Mesothelial cell of epicardium (in vitro differentiated cells): ENCODE data around the gene MAGEH1. TPM values are rescaled to one million over a fixed set of nuclear protein-coding genes. Genes with fewer than 3 reads are reported as not detected.
"Not testable (repeated sequence)": the region's sequence is repeated elsewhere in the genome, so short reads cannot be mapped to it uniquely, and the experiment has no call there.

Source experiments
- DNase-seq, 2 experiments: peaks; one replicate each; pipeline ENCODE4 v3.0.0; 2021; ENCODE audit warnings: low spot score in 2 of 2; ENCODE audit not compliant: unreplicated experiment in 2 of 2
- H3K27ac Mint-ChIP-seq: 2 replicates; pipeline ENCODE4 v1.8.0; 2021; ENCODE audit warnings: mixed read lengths
- H3K27me3 Mint-ChIP-seq: 2 replicates; pipeline ENCODE4 v1.8.0; 2021; ENCODE audit warnings: low read depth, mixed read lengths
- H3K36me3 Mint-ChIP-seq: 2 replicates; pipeline ENCODE4 v1.8.0; 2021; ENCODE audit warnings: mixed read lengths
- H3K4me1 Mint-ChIP-seq: 2 replicates; pipeline ENCODE4 v1.8.0; 2021; ENCODE audit warnings: mixed read lengths
- H3K4me3 Mint-ChIP-seq: 2 replicates; pipeline ENCODE4 v1.8.0; 2021; ENCODE audit warnings: mild to moderate bottlenecking, moderate library complexity, mixed read lengths
- H3K9me3 Mint-ChIP-seq: 2 replicates; pipeline ENCODE4 v1.8.0; 2021; ENCODE audit warnings: mixed read lengths
- total RNA-seq: library from RNA; stranded (reverse); gene quantifications from 3 replicates; pipeline ENCODE4 v1.2.1, GENCODE V29; 2021
- TF ChIP-seq, protein P1 (sequence below): fragments of 200-600 bp; sonication (generic); IDR thresholded peaks from one replicate; pipeline ENCODE4 v1.5.0; 2021; ENCODE audit warnings: antibody characterized with exemption; ENCODE audit not compliant: unreplicated experiment

The MAGEH1 gene, protein sequence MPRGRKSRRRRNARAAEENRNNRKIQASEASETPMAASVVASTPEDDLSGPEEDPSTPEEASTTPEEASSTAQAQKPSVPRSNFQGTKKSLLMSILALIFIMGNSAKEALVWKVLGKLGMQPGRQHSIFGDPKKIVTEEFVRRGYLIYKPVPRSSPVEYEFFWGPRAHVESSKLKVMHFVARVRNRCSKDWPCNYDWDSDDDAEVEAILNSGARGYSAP
- 35.9 to 40.2 TPM (median 40.1 TPM) in 3 replicates for total RNA-seq

DNA sequence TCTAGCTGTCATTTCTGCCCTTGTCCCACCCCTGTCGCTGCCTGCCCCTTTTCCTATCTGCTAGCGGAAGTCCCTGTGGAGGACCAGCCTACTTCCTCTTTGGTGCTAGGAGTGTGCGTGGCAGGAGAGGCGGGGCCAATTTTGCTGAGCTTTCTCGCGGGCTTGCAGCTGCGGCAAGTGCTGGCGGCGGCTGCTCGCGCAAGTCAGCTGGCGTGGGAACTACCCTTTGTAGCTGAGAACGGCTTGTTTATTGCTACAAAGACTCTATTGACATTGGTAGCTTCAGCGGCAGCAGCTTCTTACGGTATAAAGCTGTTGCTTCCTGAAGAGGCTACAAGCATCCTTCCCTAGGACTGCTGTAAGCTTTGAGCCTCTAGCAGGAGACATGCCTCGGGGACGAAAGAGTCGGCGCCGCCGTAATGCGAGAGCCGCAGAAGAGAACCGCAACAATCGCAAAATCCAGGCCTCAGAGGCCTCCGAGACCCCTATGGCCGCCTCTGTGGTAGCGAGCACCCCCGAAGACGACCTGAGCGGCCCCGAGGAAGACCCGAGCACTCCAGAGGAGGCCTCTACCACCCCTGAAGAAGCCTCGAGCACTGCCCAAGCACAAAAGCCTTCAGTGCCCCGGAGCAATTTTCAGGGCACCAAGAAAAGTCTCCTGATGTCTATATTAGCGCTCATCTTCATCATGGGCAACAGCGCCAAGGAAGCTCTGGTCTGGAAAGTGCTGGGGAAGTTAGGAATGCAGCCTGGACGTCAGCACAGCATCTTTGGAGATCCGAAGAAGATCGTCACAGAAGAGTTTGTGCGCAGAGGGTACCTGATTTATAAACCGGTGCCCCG is at the start of gene MAGEH1:
TSS of gene MAGEH1 (plus strand) at position 138 of the 843 bp plus-strand sequence. CDS start at position 386, 248 bp downstream.
- Mint-ChIP-seq H3K4me3 (peak within 1 kb of the TSS; percentile 84), H3K27ac (peak within 1 kb of the TSS; percentile 83), H3K9me3 (peaks cover 10% of the 10 kb centered on the region), H3K4me1 (peaks cover 16% of the 10 kb centered on the region), H3K36me3 (no peaks in the 10 kb centered on the region), H3K27me3 (no peaks in the 10 kb centered on the region)
- DNase-seq: peak; percentile 25 to 53
- TF ChIP-seq, protein P1, sequence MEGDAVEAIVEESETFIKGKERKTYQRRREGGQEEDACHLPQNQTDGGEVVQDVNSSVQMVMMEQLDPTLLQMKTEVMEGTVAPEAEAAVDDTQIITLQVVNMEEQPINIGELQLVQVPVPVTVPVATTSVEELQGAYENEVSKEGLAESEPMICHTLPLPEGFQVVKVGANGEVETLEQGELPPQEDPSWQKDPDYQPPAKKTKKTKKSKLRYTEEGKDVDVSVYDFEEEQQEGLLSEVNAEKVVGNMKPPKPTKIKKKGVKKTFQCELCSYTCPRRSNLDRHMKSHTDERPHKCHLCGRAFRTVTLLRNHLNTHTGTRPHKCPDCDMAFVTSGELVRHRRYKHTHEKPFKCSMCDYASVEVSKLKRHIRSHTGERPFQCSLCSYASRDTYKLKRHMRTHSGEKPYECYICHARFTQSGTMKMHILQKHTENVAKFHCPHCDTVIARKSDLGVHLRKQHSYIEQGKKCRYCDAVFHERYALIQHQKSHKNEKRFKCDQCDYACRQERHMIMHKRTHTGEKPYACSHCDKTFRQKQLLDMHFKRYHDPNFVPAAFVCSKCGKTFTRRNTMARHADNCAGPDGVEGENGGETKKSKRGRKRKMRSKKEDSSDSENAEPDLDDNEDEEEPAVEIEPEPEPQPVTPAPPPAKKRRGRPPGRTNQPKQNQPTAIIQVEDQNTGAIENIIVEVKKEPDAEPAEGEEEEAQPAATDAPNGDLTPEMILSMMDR: no peak

DNA sequence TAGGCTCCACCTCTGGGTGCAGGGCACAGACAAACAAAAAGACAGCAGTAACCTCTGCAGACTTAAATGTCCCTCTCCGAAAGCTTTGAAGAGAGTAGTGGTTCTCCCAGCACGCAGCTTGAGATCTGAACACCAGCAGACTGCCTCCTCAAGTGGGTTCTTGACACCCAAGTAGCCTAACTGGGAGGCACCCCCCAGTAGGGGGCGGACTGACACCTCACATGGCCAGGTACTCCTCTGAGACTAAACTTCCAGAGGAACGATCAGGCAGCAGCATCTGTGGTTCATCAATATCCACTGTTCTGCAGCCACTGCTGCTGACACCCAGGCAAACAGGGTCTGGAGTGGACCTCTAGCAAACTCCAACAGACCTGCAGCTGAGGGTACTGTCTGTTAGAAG is 24.8 kb upstream of the MAGEH1 start:
- DNase-seq, H3K36me3 Mint-ChIP-seq, H3K4me3 Mint-ChIP-seq, H3K27me3 Mint-ChIP-seq, H3K4me1 Mint-ChIP-seq, H3K27ac Mint-ChIP-seq: not testable (repeated sequence)
- H3K9me3 Mint-ChIP-seq: peaks cover 54% of the 10 kb centered on the region

DNA sequence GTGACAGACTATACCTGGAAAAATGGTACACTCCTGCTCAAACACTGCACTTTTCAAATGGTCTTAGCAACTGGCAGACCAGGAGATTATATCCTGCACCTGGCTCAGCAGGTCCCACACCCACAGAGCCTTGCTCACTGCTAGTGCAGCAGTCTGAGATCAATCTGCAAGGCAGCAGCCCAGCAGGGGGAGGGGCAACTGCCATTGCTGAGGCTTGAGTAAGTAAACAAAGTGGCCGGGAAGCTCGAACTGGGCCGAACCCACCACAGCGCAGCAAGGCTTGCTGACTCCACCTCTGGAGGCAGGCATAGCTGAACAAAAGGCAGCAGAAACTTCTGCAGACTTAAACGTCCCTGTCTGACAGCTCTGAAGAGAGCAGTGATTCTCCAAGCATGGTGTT is 8.5 kb upstream of the MAGEH1 start:
- not testable (repeated sequence) for H3K4me3 Mint-ChIP-seq, DNase-seq, H3K4me1 Mint-ChIP-seq, H3K27me3 Mint-ChIP-seq, H3K27ac Mint-ChIP-seq, H3K36me3 Mint-ChIP-seq
- H3K9me3 Mint-ChIP-seq: peaks cover 51% of the 10 kb centered on the region

DNA sequence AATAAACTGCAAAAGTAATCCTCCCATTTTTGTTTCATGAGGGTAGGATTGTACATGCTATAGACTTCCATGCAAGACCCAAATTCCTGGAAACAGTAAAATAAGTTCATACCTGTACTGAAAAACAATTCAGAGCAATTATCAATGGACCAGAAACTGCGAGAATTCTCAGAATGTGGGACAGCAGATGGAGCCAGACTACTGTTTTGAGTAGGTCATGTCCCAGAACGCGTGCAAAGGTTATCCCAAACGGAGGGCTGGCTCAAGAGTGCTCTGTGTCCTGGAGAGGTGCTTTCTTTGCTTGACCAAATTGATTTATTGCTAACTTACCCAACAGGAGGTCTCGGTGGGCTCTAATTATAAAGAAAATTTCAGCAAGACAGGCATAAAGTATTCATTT is 1.7 kb upstream of the MAGEH1 start:
- H3K27me3 Mint-ChIP-seq: peaks cover 8% of the 10 kb centered on the region
- no peak overlapping the region for H3K27ac Mint-ChIP-seq
- DNase-seq: no peak
- H3K9me3 Mint-ChIP-seq: peaks cover 22% of the 10 kb centered on the region
- H3K4me3 Mint-ChIP-seq: peak overlapping the region; percentile 34
- TF ChIP-seq, protein P1: no peak
- peaks cover 16% of the 10 kb centered on the region for H3K4me1 Mint-ChIP-seq
- H3K36me3 Mint-ChIP-seq: no peaks in the 10 kb centered on the region

DNA sequence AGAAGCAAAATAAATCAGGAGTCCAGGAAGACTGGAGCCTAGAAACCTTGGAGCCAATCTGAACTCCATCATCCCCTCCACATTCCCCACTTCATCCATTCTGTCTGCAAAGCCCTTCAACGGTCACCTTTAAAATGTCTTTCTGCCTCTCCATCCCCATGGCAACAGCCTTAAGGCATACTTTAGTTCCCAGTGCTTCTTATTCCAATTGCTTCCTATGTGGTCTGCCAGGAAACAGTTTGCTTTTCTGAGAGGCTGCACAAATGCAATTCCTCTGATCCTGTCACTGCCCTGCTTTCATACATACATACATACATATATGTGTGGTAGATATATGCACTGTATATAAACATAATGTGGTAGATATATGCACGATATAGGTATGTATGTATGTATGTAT is 786 bp upstream of the MAGEH1 start:
- no peak for DNase-seq
- peaks cover 16% of the 10 kb centered on the region for H3K9me3 Mint-ChIP-seq
- no peak overlapping the region for H3K4me3 Mint-ChIP-seq
- no peak overlapping the region for H3K27ac Mint-ChIP-seq
- TF ChIP-seq, protein P1: no peak
- H3K4me1 Mint-ChIP-seq: peaks cover 16% of the 10 kb centered on the region
- no peaks in the 10 kb centered on the region for H3K36me3 Mint-ChIP-seq
- H3K27me3 Mint-ChIP-seq: peaks cover 4% of the 10 kb centered on the region

DNA sequence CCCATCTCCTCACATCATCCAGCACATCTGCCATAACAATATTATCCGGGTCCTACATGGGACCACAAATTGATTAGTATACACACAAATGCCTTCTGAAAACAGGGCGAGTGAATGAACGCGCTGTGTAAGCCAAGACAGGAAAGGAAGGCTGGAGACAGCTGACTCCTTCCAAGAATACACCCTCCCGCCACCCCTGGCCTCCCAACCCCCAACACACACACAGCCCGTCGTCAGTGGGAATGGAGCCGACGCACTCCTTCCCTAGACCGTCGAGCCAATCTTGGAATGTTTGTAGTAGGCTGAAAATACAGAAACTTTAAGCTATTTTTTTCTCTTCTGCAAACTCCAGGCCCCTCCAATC is 319 bp upstream of the MAGEH1 start:
- H3K36me3 Mint-ChIP-seq: no peaks in the 10 kb centered on the region
- H3K4me3 Mint-ChIP-seq: peak overlapping the region; percentile 84
- no peaks in the 10 kb centered on the region for H3K27me3 Mint-ChIP-seq
- peaks cover 16% of the 10 kb centered on the region for H3K4me1 Mint-ChIP-seq
- no peak for DNase-seq
- peak overlapping the region; percentile 83 for H3K27ac Mint-ChIP-seq
- TF ChIP-seq, protein P1: no peak
- peaks cover 11% of the 10 kb centered on the region for H3K9me3 Mint-ChIP-seq
